Measurements from ENCODE around the gene RNF223.

DNA sequence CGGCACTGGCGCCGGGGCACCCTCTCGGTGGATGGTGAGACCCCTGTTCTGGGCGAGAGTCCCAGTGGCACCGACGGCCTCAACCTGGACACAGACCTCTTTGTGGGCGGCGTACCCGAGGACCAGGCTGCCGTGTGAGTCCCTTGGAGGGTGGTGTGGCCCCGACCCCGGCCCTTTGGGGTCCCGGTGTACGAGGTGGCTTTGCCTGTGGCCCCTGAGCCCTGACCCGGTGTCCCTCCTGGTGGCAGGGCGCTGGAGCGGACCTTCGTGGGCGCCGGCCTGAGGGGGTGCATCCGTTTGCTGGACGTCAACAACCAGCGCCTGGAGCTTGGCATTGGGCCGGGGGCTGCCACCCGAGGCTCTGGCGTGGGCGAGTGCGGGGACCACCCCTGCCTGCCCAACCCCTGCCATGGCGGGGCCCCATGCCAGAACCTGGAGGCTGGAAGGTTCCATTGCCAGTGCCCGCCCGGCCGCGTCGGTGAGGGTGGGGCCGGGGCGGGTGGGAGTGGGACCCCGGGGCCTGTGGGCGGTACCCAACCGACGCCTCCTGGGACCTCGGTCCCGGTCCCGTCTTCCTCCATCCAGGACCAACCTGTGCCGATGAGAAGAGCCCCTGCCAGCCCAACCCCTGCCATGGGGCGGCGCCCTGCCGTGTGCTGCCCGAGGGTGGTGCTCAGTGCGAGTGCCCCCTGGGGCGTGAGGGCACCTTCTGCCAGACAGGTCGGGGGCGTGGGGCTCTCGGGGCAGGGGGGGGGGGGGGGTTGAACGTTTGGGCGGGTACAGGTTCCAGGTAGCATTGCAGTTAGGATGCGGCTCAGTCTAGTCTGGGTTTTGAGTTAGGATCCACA lies 24.6 kb downstream of the RNF223 start:
- TF ChIP-seq, protein P1, sequence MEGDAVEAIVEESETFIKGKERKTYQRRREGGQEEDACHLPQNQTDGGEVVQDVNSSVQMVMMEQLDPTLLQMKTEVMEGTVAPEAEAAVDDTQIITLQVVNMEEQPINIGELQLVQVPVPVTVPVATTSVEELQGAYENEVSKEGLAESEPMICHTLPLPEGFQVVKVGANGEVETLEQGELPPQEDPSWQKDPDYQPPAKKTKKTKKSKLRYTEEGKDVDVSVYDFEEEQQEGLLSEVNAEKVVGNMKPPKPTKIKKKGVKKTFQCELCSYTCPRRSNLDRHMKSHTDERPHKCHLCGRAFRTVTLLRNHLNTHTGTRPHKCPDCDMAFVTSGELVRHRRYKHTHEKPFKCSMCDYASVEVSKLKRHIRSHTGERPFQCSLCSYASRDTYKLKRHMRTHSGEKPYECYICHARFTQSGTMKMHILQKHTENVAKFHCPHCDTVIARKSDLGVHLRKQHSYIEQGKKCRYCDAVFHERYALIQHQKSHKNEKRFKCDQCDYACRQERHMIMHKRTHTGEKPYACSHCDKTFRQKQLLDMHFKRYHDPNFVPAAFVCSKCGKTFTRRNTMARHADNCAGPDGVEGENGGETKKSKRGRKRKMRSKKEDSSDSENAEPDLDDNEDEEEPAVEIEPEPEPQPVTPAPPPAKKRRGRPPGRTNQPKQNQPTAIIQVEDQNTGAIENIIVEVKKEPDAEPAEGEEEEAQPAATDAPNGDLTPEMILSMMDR (IDR thresholded peaks at IDR 0.05; ENCODE audit: low read depth, low read length): no peak
- no peak for TF ChIP-seq EZH2phosphoT487 (IDR thresholded peaks at IDR 0.05; ENCODE audit: low read depth)

Data from OCI-LY3 (cell line).